Measurements from ENCODE around the gene CCDC57.

CCDC57 gene

GRCh38 chr17:82219083-82219482 lies 6.4 kb upstream of the CCDC57 start:
- TF ChIP-seq, protein P1, sequence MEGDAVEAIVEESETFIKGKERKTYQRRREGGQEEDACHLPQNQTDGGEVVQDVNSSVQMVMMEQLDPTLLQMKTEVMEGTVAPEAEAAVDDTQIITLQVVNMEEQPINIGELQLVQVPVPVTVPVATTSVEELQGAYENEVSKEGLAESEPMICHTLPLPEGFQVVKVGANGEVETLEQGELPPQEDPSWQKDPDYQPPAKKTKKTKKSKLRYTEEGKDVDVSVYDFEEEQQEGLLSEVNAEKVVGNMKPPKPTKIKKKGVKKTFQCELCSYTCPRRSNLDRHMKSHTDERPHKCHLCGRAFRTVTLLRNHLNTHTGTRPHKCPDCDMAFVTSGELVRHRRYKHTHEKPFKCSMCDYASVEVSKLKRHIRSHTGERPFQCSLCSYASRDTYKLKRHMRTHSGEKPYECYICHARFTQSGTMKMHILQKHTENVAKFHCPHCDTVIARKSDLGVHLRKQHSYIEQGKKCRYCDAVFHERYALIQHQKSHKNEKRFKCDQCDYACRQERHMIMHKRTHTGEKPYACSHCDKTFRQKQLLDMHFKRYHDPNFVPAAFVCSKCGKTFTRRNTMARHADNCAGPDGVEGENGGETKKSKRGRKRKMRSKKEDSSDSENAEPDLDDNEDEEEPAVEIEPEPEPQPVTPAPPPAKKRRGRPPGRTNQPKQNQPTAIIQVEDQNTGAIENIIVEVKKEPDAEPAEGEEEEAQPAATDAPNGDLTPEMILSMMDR (IDR thresholded peaks at IDR 0.05; ENCODE audit: insufficient read depth, low read depth, low read length, missing control alignments) = no peak
- no peak overlapping the region for H3K4me3 ChIP-seq (ENCODE audit: low read depth, low read length)
- DNase-seq (ENCODE audit: low read depth) = no peak

DNA sequence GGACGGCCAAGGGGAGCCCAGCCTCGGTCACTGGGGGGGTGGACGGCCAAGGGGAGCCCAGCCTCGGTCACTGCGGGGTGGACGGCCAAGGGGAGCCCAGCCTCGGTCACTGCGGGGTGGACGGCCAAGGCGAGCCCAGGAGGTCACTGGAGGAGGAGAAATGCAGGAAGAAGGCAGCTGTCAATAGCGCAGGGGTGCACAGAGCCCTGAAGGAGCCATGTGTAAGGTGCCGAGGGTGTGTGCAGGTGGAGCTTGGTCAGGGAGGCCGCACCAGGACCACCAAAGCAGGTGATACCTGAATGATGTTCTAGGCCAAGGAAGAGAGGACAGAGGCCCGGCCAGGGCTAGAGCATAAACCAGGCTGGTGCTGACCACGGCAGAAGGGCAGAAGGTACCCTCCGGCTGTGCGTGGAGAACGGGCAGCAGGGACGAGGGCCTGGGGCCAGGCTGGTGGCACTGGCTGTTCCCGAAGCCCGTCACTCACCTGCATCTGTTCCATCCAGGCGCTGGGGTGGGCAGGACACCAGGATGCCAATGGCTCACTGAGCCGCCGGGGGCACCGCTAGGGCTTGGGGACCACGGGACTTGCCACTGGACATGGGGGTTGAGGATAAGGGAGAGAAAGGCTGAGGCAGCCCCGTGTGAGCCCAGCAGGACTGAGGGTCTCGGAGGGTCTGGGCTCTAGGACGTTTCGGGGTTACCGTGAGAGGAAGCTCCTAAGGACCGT lies 5.9 kb upstream of the CCDC57 start:
- DNase-seq (ENCODE audit: low read depth) = no peak
- no peak overlapping the region for H3K4me3 ChIP-seq (ENCODE audit: low read depth, low read length)
- TF ChIP-seq, protein P1 (IDR thresholded peaks at IDR 0.05; ENCODE audit: insufficient read depth, low read depth, low read length, missing control alignments) = no peak

DNA sequence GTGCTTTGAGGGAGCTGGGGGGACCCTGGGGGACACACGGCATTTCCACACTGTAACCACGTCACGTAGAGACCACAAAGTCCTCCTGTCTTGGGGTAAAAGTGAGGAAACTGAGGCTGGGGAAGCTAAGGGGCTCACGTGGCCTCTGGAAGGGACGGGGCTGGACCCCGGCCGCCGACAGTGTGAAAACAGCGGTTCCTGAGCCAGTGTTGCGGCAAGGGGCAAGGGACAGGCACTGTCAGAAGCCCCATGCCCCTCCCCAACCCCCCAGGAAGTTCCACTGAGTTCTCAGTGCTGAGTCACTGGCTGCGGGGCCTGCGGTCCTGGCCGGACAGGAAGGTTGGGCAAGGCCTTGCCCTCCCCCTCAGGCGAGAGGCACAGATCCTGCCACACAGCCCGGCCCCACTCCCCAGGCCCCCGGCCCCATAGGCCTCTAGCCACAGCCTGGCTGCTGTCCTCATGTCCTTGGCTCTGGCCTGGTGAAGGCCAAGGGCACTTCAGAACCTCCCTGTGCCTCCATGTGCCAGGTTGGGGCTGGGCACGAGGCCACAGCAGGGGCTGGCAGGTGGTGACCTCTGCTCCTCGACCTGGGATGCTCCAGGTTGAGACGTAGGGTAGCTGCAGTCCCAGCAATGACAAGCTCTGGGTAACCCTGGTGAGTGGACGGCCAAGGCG lies 5.0 kb upstream of the CCDC57 start:
- no peak for DNase-seq (ENCODE audit: low read depth)
- no peak overlapping the region for H3K4me3 ChIP-seq (ENCODE audit: low read depth, low read length)

DNA sequence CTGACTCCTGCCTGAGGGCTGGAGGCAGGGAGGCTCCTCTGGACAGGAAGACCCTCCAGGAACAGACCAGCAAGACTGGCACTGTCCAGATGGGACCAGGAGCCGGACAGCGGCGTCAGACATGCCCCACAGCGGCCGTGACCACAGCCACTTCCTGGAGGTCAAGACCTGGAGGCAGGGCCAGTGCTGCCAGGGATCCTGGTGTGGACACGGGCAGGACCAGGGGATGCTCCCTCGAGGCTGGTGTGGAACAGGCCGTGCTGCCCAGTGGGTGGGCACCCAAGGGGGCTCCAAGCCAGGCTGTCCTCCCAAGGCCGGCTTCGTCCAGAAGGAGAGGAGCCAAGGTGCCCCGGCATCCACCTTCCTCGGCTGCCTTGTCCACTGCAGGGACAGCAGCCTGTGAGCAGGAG lies 4.5 kb upstream of the CCDC57 start:
- DNase-seq (ENCODE audit: low read depth) = no peak
- TF ChIP-seq, protein P1 (IDR thresholded peaks at IDR 0.05; ENCODE audit: insufficient read depth, low read depth, low read length, missing control alignments) = no peak
- H3K4me3 ChIP-seq (ENCODE audit: low read depth, low read length) = peak overlapping the region; percentile 28; the same call in 1 of the 2 replicates

More for the DNA sequence above, 5.0 kb upstream of the CCDC57 start:
- TF ChIP-seq, protein P1 (IDR thresholded peaks at IDR 0.05; ENCODE audit: insufficient read depth, low read depth, low read length, missing control alignments) = no peak

- H3K4me3 ChIP-seq (ENCODE audit: low read depth, low read length) = peak overlapping the region; percentile 28
- TF ChIP-seq, protein P1 (IDR thresholded peaks at IDR 0.05; ENCODE audit: insufficient read depth, low read depth, low read length, missing control alignments) = no peak
- peak; percentile 85 for DNase-seq (ENCODE audit: low read depth)
Measured at GRCh38 chr17:82216301-82217119, 3.9 kb upstream of the CCDC57 start.

- TF ChIP-seq, protein P1 (IDR thresholded peaks at IDR 0.05; ENCODE audit: insufficient read depth, low read depth, low read length, missing control alignments) = no peak
- DNase-seq (ENCODE audit: low read depth) = no peak
- no peak overlapping the region for H3K4me3 ChIP-seq (ENCODE audit: low read depth, low read length)
Measured at GRCh38 chr17:82215972-82216300, 3.3 kb upstream of the CCDC57 start.

Data from GM12865 (cell line).